Hepatocyte (in vitro differentiated cells): ENCODE data around the gene EGFL7.

Experiments used
- EZH2phosphoT487 ChIP-seq: fragments of 200-600 bp; sonication (generic); IDR thresholded peaks from one replicate; pipeline ENCODE4 v1.6.1; 2018; ENCODE audit warnings: antibody characterized with exemption, mild to moderate bottlenecking, low read depth, moderate library complexity; ENCODE audit not compliant: unreplicated experiment, severe bottlenecking
- TF ChIP-seq, protein P1 (sequence below): fragments of 200-600 bp; sonication (generic); IDR thresholded peaks from 2 replicates; pipeline ENCODE4 v1.5.1; 2016; ENCODE audit warnings: antibody characterized with exemption, mild to moderate bottlenecking; ENCODE audit not compliant: poor library complexity

DNA sequence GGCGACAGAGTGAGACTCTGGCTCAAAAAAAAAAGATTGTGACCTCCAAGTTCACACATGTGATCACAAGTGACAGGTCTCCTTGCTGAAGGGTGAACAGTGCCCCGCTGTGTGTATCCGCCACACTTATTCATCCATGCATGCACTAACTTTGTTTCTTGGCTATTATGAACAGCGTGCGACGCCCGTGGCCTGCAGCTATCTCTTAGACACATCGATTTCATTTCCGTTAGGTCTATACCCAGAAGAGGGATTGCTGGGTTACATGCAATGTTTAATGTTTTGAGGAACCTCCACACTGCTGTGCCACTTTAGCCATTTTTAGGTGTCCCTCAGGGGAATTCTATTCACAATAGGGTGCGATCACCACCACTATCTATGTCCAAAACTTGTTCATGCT lies 12.1 kb upstream of the EGFL7 start:
- TF ChIP-seq, protein P1, sequence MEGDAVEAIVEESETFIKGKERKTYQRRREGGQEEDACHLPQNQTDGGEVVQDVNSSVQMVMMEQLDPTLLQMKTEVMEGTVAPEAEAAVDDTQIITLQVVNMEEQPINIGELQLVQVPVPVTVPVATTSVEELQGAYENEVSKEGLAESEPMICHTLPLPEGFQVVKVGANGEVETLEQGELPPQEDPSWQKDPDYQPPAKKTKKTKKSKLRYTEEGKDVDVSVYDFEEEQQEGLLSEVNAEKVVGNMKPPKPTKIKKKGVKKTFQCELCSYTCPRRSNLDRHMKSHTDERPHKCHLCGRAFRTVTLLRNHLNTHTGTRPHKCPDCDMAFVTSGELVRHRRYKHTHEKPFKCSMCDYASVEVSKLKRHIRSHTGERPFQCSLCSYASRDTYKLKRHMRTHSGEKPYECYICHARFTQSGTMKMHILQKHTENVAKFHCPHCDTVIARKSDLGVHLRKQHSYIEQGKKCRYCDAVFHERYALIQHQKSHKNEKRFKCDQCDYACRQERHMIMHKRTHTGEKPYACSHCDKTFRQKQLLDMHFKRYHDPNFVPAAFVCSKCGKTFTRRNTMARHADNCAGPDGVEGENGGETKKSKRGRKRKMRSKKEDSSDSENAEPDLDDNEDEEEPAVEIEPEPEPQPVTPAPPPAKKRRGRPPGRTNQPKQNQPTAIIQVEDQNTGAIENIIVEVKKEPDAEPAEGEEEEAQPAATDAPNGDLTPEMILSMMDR, result no peak
- no peak for TF ChIP-seq EZH2phosphoT487
